ENCODE results near the gene CNNM3.

- TF ChIP-seq CTCF (IDR thresholded peaks at IDR 0.05) (no peak), POLR2A (IDR thresholded peaks at IDR 0.05) (no peak)
These were observed 40.9 kb upstream of the CNNM3 start for GRCh38 chr2:96775160-96775559.
